Osteocyte (in vitro differentiated cells): ENCODE results near the gene ACER3. TPM values are rescaled to one million over a fixed set of nuclear protein-coding genes. Genes with fewer than 3 reads are reported as not detected.

Experiments used
- DNase-seq: peaks from one replicate; pipeline ENCODE4 v3.0.0; 2021; ENCODE audit warnings: mixed read lengths; ENCODE audit not compliant: unreplicated experiment; ENCODE audit errors: extremely low spot score
- H3K27ac Mint-ChIP-seq: one replicate; pipeline ENCODE4 v1.8.0; 2021; ENCODE audit warnings: mild to moderate bottlenecking, mixed read lengths; ENCODE audit not compliant: unreplicated experiment
- H3K27me3 Mint-ChIP-seq: one replicate; pipeline ENCODE4 v1.8.0; 2021; ENCODE audit warnings: mixed read lengths; ENCODE audit not compliant: unreplicated experiment
- H3K36me3 Mint-ChIP-seq: one replicate; pipeline ENCODE4 v1.8.0; 2021; ENCODE audit warnings: mixed read lengths; ENCODE audit not compliant: unreplicated experiment
- H3K4me1 Mint-ChIP-seq: one replicate; pipeline ENCODE4 v1.8.0; 2021; ENCODE audit warnings: mixed read lengths; ENCODE audit not compliant: unreplicated experiment
- H3K4me3 Mint-ChIP-seq: one replicate; pipeline ENCODE4 v1.8.0; 2021; ENCODE audit warnings: mild to moderate bottlenecking, moderate library complexity, mixed read lengths; ENCODE audit not compliant: unreplicated experiment
- H3K9me3 Mint-ChIP-seq: one replicate; pipeline ENCODE4 v1.8.0; 2021; ENCODE audit warnings: mixed read lengths; ENCODE audit not compliant: unreplicated experiment
- total RNA-seq: library from RNA; stranded (reverse); gene quantifications from 2 replicates; pipeline ENCODE4 v1.2.1, GENCODE V29; 2021
- TF ChIP-seq, protein P1 (sequence below): fragments of 200-600 bp; sonication (generic); IDR thresholded peaks from 2 replicates; pipeline ENCODE4 v1.5.0; 2021; ENCODE audit warnings: antibody characterized with exemption, mild to moderate bottlenecking, moderate library complexity

Gene ACER3
- total RNA-seq, 1 donor from 2014 or later: 17.4 TPM

DNA sequence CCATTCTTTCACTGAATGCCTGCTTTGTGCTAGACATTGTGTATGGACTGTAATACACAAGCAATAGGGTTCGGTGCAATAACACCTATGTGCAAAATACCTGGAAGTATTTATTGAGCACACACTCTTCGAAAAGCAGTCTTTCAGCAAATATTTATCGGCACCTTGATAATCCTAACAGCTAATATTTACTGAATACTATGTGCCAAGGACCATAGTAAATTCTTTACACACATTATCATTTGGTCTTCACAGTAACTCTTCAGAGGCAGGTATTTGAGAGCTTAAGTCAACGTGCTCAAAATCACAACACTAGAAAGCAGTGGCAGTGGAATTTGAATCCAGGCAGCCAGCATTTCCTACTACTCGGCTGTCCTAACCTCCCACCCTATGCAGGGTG is 175.7 kb downstream of the ACER3 start:
- TF ChIP-seq, protein P1, sequence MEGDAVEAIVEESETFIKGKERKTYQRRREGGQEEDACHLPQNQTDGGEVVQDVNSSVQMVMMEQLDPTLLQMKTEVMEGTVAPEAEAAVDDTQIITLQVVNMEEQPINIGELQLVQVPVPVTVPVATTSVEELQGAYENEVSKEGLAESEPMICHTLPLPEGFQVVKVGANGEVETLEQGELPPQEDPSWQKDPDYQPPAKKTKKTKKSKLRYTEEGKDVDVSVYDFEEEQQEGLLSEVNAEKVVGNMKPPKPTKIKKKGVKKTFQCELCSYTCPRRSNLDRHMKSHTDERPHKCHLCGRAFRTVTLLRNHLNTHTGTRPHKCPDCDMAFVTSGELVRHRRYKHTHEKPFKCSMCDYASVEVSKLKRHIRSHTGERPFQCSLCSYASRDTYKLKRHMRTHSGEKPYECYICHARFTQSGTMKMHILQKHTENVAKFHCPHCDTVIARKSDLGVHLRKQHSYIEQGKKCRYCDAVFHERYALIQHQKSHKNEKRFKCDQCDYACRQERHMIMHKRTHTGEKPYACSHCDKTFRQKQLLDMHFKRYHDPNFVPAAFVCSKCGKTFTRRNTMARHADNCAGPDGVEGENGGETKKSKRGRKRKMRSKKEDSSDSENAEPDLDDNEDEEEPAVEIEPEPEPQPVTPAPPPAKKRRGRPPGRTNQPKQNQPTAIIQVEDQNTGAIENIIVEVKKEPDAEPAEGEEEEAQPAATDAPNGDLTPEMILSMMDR: no peak
- no peak overlapping the region for H3K27ac Mint-ChIP-seq
- H3K27me3 Mint-ChIP-seq: peaks cover 40% of the 10 kb centered on the region
- H3K4me1 Mint-ChIP-seq: peaks cover 10% of the 10 kb centered on the region
- no peaks in the 10 kb centered on the region for H3K36me3 Mint-ChIP-seq
- no peak overlapping the region for H3K4me3 Mint-ChIP-seq
- no peak for DNase-seq
- no peaks in the 10 kb centered on the region for H3K9me3 Mint-ChIP-seq

DNA sequence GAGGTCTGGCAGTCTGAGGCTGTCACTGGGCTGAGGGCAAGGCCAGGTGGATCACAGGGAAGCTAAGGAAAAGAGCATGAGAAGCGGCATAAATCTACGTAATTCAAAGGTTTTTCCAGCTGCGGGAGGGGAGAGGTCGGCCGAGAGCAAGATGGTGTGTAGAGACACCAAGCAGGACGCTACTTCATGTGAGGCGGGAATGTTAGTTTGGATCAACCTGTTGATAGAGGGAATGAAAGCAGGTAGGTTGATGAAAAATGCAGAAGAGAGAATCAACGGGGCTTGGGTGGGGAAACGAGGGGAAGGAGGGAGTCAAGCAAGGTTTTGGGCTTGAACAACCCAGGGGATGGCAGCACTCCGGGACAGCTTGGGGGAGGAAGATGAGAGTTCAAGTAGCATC is 176.3 kb downstream of the ACER3 start:
- Mint-ChIP-seq H3K27ac (no peak overlapping the region), H3K27me3 (peaks cover 39% of the 10 kb centered on the region), H3K4me3 (no peak overlapping the region), H3K9me3 (no peaks in the 10 kb centered on the region), H3K36me3 (no peaks in the 10 kb centered on the region), H3K4me1 (peaks cover 10% of the 10 kb centered on the region)
- no peak for DNase-seq
- TF ChIP-seq, protein P1: no peak

DNA sequence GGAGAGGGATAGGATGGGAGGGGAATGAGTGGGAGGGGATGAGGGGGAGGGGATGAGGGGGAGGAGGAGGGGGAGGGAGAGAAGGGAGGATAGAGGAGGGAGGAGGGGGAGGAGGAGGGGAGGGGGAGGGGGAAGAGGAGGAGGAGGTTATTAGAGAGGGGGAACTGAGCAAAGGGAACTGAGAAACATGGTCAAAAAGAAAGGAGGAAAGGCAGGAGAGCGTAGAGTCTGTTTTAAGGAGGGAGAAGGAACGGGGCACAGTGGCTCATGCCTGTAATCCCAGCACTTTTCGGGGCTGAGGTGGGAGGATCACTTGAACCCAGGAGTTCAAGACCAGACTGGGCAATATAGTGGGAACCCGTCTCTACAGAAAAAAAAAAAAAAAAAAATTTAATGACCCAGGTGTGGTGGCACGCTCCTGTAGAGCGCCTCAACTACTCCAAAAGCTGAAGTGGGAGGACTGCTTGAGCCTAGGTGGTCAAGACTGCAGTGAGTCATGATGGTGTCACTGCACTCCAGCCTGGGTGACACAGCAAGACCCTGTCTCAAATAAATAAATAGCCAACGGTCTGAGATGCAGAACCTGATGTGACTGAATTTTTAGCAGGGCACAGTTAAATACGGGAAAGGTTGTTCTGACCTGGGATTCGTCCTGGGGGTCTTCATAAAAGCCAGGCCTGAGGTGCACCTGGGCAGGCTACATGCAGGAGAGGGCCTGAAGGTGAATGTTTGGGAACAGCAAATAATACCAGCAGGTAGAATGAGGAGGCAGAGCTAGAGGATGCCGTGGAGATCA is 177.5 kb downstream of the ACER3 start:
- H3K27me3 Mint-ChIP-seq: peaks cover 39% of the 10 kb centered on the region
- DNase-seq: no peak
- H3K27ac Mint-ChIP-seq: no peak overlapping the region
- TF ChIP-seq, protein P1: no peak
- no peaks in the 10 kb centered on the region for H3K36me3 Mint-ChIP-seq
- H3K4me1 Mint-ChIP-seq: peaks cover 10% of the 10 kb centered on the region
- H3K4me3 Mint-ChIP-seq: no peak overlapping the region
- no peaks in the 10 kb centered on the region for H3K9me3 Mint-ChIP-seq

DNA sequence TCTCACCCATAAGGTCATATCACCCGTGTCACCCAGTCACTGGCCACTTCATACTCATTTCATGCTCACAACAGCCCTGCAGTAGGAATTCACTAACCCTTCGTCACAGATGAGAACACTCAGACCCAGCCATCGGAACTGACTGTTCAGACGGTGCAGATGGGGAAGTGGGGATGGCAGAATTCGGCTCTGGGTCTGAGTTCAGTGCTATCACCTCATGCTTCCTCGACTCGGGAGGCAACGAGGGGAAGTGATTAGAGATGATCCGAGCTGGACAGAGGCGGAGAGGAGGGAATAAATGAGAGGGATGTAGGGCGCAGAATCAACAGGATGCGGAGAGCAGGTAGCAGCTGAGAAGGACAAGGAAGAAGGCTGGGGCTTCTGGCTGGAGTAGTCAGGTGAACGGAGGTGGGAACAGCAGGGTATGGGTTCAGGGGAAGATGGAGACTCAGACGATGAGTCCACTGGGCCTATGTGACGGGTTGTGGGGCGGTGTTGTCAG is 178.2 kb downstream of the ACER3 start:
- Mint-ChIP-seq H3K4me3 (peak overlapping the region; percentile 12), H3K4me1 (peaks cover 10% of the 10 kb centered on the region), H3K36me3 (no peaks in the 10 kb centered on the region), H3K27me3 (peaks cover 39% of the 10 kb centered on the region), H3K27ac (no peak overlapping the region), H3K9me3 (no peaks in the 10 kb centered on the region)
- TF ChIP-seq, protein P1: no peak
- DNase-seq: no peak

DNA sequence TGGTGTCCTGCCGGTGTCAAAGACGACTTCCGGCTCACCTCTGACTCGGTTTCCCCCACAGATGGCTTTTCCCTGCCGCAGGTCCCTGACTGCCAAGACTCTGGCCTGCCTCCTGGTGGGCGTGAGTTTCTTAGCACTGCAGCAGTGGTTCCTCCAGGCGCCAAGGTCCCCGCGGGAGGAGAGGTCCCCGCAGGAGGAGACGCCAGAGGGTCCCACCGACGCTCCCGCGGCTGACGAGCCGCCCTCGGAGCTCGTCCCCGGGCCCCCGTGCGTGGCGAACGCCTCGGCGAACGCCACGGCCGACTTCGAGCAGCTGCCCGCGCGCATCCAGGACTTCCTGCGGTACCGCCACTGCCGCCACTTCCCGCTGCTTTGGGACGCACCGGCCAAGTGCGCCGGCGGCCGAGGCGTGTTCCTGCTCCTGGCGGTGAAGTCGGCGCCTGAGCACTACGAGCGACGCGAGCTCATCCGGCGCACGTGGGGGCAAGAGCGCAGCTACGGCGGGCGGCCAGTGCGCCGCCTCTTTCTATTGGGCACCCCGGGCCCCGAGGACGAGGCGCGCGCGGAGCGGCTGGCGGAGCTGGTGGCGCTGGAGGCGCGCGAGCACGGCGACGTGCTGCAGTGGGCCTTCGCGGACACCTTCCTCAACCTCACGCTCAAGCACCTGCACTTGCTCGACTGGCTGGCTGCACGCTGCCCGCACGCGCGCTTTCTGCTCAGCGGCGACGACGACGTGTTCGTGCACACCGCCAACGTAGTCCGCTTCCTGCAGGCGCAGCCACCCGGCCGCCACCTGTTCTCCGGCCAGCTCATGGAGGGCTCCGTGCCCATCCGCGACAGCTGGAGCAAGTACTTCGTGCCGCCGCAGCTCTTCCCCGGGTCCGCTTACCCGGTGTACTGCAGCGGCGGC is 179.0 kb downstream of the ACER3 start:
- Mint-ChIP-seq H3K9me3 (no peaks in the 10 kb centered on the region), H3K4me1 (peaks cover 10% of the 10 kb centered on the region), H3K36me3 (no peaks in the 10 kb centered on the region), H3K27me3 (peaks cover 39% of the 10 kb centered on the region), H3K4me3 (peak overlapping the region; percentile 38), H3K27ac (no peak overlapping the region)
- TF ChIP-seq, protein P1: peak; percentile 64
- no peak for DNase-seq
